ENCODE measurements around the gene EOMES. TPM values are rescaled to one million over a fixed set of nuclear protein-coding genes. Genes with fewer than 3 reads are reported as not detected.
"Not testable (repeated sequence)": the region's sequence is repeated elsewhere in the genome, so short reads cannot be mapped to it uniquely, and the experiment has no call there.

EOMES gene
- polyA plus RNA-seq = 100 to 1,000 TPM in 2 of 3 donors, 10 to 100 TPM in 1; 96.5 to 189 (median 158) TPM

DNA sequence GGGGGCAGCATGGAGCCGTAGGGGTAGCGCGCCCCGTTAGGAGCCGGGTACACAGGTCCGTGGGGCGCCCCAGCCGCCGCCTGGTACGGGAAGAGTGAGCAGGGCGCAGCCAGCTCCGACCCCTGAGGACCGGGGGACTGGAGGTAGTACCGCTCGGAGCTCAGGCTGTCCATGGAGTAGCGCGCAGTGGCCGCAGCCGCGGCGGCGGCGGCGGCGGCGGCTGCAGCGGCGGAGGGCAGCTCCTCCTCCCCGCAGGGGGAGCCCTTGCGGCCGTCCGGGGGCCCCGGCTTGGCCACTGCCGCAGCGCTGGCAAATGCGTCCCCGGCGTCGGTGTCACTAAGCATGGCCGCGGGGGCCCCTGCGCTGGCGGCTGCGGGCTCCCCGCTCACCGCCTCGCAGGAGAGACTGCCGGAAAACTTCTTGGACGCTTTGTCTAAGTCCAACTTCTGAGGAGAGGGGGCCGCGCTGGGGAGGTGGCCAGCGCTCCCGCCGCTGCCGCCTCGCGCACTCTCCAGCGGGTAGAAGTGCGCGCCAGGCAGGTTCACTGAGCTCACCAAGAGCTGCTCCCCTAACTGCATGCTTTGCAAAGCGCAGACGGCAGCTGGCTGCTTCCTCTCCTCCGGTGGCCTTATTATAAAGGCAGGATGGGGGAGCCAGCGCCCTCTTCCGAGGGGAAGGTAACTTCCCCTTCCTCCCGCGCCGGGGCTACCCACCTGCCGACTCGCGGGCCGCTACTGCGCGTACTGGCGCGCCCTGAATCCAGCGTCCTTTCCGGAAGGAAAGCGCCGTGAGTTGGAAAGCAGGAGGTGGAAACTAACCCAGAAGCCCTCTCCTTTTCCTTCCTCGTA is at the start of gene EOMES:
EOMES (minus strand) TSS at position 607 of the 848 bp plus-strand sequence; CDS start at position 578, 29 bp downstream.
- H3K4me1 Mint-ChIP-seq = peaks cover 59 to 64% of the 10 kb centered on the region in 2 donors
- peak within 1 kb of the TSS; percentile 90 to 98 (median 96) for H3K27ac Mint-ChIP-seq
- peak within 1 kb of the TSS; percentile 97 to 100 (median 99) for H3K4me3 Mint-ChIP-seq

GRCh38 chr3:27770384-27770783 is 48.3 kb upstream of the EOMES start:
- not testable (repeated sequence) for H3K9me3 Mint-ChIP-seq; H3K27me3 Mint-ChIP-seq (ENCODE audit: low read depth in 3 of 3); H3K36me3 Mint-ChIP-seq
- peak overlapping the region in 1 of 6 donors; percentile 22 for H3K27ac Mint-ChIP-seq
- peak in 1 of 3 donors; percentile 5 for DNase-seq
- peaks cover 10 to 19% of the 10 kb centered on the region in 2 donors for H3K4me1 Mint-ChIP-seq
- peak overlapping the region in 1 of 5 donors; percentile 7 for H3K4me3 Mint-ChIP-seq

More for the DNA sequence above, at the start of gene EOMES:
- DNase-seq = peak; percentile 76 to 80 (median 79)
- no peaks in the 10 kb centered on the region for H3K9me3 Mint-ChIP-seq
- H3K27me3 Mint-ChIP-seq (ENCODE audit: low read depth in 3 of 3) = peaks cover 36 to 59% (median 47%) of the 10 kb centered on the region in 3 donors
- H3K36me3 Mint-ChIP-seq = peaks cover 15 to 32% (median 30%) of the 10 kb centered on the region in 3 donors

DNA sequence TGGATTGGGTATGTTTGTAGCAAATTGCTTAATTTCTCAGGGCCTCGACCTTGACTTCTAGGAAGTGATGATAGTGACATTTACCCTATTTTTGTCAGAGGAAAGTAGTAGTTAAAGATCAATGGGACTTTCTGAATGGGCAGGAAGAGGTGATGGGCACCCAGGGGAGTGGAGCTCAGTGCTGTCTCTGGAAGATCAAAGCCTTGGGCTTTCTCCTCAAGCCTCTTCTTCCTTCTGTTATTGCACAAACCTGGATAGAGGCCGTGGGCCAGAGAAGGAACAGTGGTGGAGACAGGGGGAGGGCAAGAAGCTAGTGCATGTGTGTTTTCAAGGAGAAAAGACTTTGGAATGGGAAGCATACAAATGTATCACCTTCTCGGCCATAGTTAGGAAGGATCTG is 44.9 kb upstream of the EOMES start:
- no peak overlapping the region for H3K4me3 Mint-ChIP-seq
- H3K27me3 Mint-ChIP-seq (ENCODE audit: low read depth in 3 of 3) = peaks cover 0 to 3% (median 0%) of the 10 kb centered on the region in 3 donors
- no peaks in the 10 kb centered on the region for H3K36me3 Mint-ChIP-seq
- peaks cover 10 to 19% of the 10 kb centered on the region in 2 donors for H3K4me1 Mint-ChIP-seq
- H3K9me3 Mint-ChIP-seq = no peaks in the 10 kb centered on the region
- H3K27ac Mint-ChIP-seq = no peak overlapping the region
- no peak for DNase-seq

DNA sequence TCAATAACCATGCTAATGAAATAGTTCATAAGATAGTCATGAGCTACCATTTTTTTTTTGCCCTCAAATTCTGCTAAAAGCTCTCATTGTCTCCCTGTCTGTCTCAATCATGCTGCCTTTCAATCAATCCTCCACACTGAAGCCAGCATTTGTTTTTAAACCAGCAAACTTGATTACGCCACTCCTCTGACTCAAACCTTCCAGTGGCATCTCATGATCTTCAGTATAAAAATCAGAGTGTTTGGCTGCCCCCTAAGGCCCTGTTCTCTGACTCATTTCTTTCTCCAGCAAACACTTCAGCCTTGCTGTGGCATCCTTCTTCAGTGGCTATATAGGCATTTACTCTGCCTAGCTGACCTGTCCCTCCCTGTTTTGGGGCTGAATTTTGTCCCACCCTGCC is 36.0 kb upstream of the EOMES start:
- H3K36me3 Mint-ChIP-seq = no peaks in the 10 kb centered on the region
- DNase-seq = no peak
- H3K4me3 Mint-ChIP-seq = no peak overlapping the region
- H3K27me3 Mint-ChIP-seq (ENCODE audit: low read depth in 3 of 3) = no peaks in the 10 kb centered on the region
- H3K9me3 Mint-ChIP-seq = peaks cover 0 to 4% (median 0%) of the 10 kb centered on the region in 6 donors
- peaks cover 0 to 1% of the 10 kb centered on the region in 2 donors for H3K4me1 Mint-ChIP-seq
- H3K27ac Mint-ChIP-seq = no peak overlapping the region

GRCh38 chr3:27756877-27757276 is 34.8 kb upstream of the EOMES start:
- Mint-ChIP-seq H3K4me3 (no peak overlapping the region), H3K4me1 (peaks cover 7% of the 10 kb centered on the region in 2 donors), H3K36me3 (peaks cover 0 to under 1% (median 0%) of the 10 kb centered on the region in 3 donors), H3K27me3 (ENCODE audit: low read depth in 3 of 3) (no peaks in the 10 kb centered on the region), H3K9me3 (peaks cover 0 to 4% (median 0%) of the 10 kb centered on the region in 6 donors), H3K27ac (no peak overlapping the region)
- DNase-seq = no peak

DNA sequence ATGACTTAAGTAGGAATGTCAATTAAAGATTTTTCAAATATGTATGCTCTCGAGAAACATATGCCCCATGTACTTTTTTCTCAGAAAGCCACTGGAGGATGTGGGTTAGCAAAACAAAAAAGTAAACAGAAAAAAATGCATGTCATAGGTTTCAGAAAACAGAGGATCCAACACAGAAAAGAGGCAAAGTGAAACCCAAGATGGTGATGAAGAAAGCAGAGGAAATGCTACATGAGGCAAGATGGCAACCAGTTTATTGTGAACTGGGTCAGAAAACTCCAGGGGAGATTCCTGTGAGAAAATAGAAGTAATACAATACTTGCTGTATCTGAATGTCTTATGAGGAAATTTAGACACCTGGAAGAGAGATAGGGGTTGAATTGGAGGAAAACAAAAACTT is 30.8 kb upstream of the EOMES start:
- Mint-ChIP-seq H3K9me3 (peaks cover 0 to 4% (median 0%) of the 10 kb centered on the region in 6 donors), H3K27ac (peak overlapping the region in 3 of 6 donors; percentile 2 to 69 (median 7)), H3K4me3 (no peak overlapping the region), H3K27me3 (ENCODE audit: low read depth in 3 of 3) (peaks cover 0 to 2% (median 0%) of the 10 kb centered on the region in 3 donors), H3K4me1 (peaks cover 7% of the 10 kb centered on the region in 2 donors), H3K36me3 (peaks cover 0 to 7% (median 3%) of the 10 kb centered on the region in 3 donors)
- no peak for DNase-seq

DNA sequence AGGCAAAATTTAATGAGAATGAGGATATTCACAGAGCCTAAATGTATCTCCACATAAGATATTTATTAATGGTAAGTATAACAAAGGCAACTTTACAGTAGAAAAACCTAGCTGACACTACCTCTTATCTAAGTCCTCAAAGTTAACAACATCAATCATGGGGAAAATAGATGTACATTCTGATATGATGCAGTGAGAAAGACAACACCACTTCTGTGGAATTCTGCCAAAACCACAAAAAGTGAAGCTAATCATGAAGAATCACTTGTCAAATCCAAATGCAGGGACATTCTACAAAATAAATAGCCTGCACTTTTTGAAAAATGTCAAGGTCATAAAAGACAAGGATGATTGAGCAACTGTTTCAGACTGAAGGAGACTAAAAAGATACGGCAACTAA is 27.5 kb upstream of the EOMES start:
- no peak overlapping the region for H3K27ac Mint-ChIP-seq
- no peak overlapping the region for H3K4me3 Mint-ChIP-seq
- peaks cover 7% of the 10 kb centered on the region in 2 donors for H3K4me1 Mint-ChIP-seq

DNA sequence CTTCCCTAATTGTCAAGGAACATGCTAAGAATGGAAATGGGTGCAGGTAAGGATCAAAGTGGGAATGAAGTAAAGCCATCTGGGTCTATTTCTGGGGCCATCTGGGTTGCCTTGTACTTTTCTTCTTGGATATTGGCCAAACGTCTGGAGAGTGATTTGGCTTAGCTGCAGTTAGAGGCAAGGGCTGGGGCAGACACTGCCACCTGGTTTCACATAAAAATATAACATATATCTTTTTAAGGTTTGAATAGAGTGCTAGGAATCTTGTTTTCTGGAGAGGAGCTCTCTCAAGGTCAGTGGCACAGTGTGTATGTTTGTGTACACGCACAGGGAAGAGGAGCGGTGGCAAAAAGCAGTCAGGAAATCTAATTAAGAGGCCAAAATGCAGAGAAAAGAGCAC is 24.7 kb upstream of the EOMES start:
- Mint-ChIP-seq H3K4me3 (no peak overlapping the region), H3K27ac (no peak overlapping the region), H3K4me1 (no peaks in the 10 kb centered on the region), H3K36me3 (peaks cover 0 to 11% (median 6%) of the 10 kb centered on the region in 3 donors), H3K9me3 (peaks cover 0 to 5% (median 4%) of the 10 kb centered on the region in 6 donors), H3K27me3 (ENCODE audit: low read depth in 3 of 3) (peaks cover 0 to 8% (median 3%) of the 10 kb centered on the region in 3 donors)
- DNase-seq = no peak

More for the DNA sequence above, 27.5 kb upstream of the EOMES start:
- DNase-seq = no peak
- Mint-ChIP-seq H3K36me3 (peaks cover 0 to 7% (median 3%) of the 10 kb centered on the region in 3 donors), H3K27me3 (ENCODE audit: low read depth in 3 of 3) (peaks cover 0 to 4% (median 1%) of the 10 kb centered on the region in 3 donors), H3K9me3 (peaks cover 0 to 6% (median 0%) of the 10 kb centered on the region in 6 donors)

GRCh38 chr3:27740854-27741253 is 18.7 kb upstream of the EOMES start:
- Mint-ChIP-seq H3K27ac (peak overlapping the region in 1 of 6 donors; percentile 1), H3K9me3 (peaks cover 0 to 5% (median 4%) of the 10 kb centered on the region in 6 donors), H3K27me3 (ENCODE audit: low read depth in 3 of 3) (peaks cover 0 to 4% (median 3%) of the 10 kb centered on the region in 3 donors), H3K4me3 (no peak overlapping the region), H3K4me1 (no peaks in the 10 kb centered on the region), H3K36me3 (peaks cover 0 to 7% (median 4%) of the 10 kb centered on the region in 3 donors)
- DNase-seq = no peak

DNA sequence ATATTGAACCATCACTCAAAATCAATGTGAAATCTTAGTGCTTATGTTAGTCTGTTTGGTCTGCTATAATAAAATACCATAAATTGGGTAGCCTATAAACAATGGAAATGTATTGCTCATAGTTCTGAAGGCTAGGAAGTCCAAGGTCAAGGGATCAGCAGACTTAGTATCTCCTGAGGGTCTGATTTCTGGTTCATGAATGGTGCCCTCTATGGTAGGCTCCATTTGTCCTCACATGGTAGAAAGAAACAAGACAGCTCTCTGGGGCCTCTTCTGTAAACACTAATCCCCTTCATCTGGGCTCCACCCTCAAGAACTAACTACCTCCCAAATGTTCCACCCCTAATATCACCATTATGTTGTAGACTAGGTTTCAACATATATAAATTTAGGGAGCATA is 15.0 kb upstream of the EOMES start:
- no peaks in the 10 kb centered on the region for H3K4me1 Mint-ChIP-seq
- peaks cover 4% of the 10 kb centered on the region in 3 donors for H3K27me3 Mint-ChIP-seq (ENCODE audit: low read depth in 3 of 3)
- DNase-seq = no peak
- no peak overlapping the region for H3K4me3 Mint-ChIP-seq
- H3K27ac Mint-ChIP-seq = no peak overlapping the region
- peaks cover 0 to 2% (median 0%) of the 10 kb centered on the region in 6 donors for H3K9me3 Mint-ChIP-seq
- peaks cover 0 to 6% (median 0%) of the 10 kb centered on the region in 3 donors for H3K36me3 Mint-ChIP-seq

DNA sequence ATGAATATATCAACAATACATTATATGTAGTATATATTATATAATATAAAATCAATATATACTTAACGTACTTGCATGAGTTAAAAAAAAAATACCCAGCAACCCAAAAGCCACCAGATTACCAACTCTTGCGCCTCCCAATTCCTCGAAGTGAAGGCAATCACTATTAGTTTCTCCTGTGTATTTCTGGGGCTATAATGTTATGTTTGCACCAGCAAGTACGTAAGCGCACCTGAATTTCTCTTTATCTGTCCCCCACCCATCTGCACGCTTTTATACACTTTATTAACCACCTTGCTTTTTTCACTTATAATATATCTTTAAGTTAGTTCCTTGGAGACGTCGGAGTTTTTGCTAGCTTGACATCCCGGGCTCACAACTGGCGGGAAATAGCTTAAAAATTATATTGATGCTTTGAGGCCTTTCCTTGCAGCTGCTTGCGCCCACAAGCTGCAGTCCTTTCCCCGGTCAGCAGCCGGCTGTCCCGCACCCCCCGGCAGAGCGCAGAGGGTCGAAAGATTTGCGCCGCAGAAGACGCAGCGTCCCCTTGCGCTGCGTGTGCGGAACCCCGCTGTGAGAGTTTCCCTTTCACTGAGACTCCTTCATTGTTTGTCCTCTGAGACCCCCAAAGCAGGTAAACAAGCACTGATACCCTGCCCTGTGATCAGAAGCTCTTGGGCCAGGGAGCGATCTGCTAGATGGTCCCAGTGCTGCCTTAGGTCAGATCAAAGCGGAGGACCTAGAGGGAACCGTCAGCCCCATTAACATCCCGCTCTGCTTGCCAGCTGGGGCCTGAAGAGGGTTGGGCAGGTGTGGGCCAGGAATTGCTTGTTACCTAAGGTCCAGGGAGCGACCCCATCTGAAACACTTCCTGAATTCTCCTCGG is 8.9 kb upstream of the EOMES start:
- peaks cover 36 to 39% of the 10 kb centered on the region in 2 donors for H3K4me1 Mint-ChIP-seq
- H3K27ac Mint-ChIP-seq = no peak overlapping the region
- H3K4me3 Mint-ChIP-seq = peak overlapping the region; percentile 4 to 80 (median 31)
- no peak for DNase-seq
- H3K36me3 Mint-ChIP-seq = peaks cover 0 to 3% (median 0%) of the 10 kb centered on the region in 3 donors
- peaks cover 39 to 57% (median 48%) of the 10 kb centered on the region in 3 donors for H3K27me3 Mint-ChIP-seq (ENCODE audit: low read depth in 3 of 3)
- peaks cover 0 to 4% (median 0%) of the 10 kb centered on the region in 6 donors for H3K9me3 Mint-ChIP-seq

- Mint-ChIP-seq H3K4me3 (peak overlapping the region; percentile 18 to 80 (median 49)), H3K27me3 (ENCODE audit: low read depth in 3 of 3) (peaks cover 37 to 57% (median 46%) of the 10 kb centered on the region in 3 donors), H3K27ac (no peak overlapping the region), H3K4me1 (peaks cover 36 to 39% of the 10 kb centered on the region in 2 donors), H3K36me3 (peaks cover 0 to 3% (median 0%) of the 10 kb centered on the region in 3 donors), H3K9me3 (peaks cover 0 to 4% (median 0%) of the 10 kb centered on the region in 6 donors)
- DNase-seq = no peak
Observed at GRCh38 chr3:27729748-27730611, 7.9 kb upstream of the EOMES start.
